Measurements from ENCODE around the gene MAFF.
"Not testable (repeated sequence)": the region's sequence is repeated elsewhere in the genome, so short reads cannot be mapped to it uniquely, and the experiment has no call there.

The MAFF gene

DNA sequence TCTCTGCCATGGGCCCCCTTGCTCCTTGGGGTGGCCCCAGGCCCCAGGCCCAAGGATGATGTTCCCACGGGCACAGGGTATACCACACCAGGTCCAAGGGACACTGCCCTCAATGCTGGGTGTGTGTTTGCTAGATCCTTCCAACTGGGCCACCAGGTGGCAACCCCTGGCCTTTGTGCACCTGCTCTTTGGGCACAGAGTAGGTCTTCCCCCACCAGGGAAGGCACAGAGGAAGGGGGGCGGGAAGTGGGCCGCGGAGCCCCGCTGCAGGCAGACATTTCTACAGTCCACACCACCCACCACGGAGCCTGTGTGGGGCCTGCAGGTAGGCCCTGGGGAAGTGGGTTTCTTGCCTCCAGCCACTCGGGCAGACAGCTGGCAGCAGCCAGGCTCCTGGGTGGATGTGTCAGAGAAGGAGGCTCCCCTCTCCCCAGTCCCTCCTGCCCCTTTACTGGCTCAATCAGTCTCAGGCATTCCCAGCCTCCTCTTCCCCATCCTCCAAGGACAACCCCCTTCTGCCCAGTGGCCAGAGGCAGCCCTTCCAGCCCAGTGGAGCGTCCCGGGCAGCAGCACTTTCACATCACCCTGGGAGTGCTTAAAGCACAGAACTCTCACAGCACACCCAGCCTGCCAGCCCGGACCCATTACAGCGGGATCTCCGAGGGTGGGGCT is 21.6 kb downstream of the MAFF start:
- no peak for DNase-seq (ENCODE audit: low read depth)

DNA sequence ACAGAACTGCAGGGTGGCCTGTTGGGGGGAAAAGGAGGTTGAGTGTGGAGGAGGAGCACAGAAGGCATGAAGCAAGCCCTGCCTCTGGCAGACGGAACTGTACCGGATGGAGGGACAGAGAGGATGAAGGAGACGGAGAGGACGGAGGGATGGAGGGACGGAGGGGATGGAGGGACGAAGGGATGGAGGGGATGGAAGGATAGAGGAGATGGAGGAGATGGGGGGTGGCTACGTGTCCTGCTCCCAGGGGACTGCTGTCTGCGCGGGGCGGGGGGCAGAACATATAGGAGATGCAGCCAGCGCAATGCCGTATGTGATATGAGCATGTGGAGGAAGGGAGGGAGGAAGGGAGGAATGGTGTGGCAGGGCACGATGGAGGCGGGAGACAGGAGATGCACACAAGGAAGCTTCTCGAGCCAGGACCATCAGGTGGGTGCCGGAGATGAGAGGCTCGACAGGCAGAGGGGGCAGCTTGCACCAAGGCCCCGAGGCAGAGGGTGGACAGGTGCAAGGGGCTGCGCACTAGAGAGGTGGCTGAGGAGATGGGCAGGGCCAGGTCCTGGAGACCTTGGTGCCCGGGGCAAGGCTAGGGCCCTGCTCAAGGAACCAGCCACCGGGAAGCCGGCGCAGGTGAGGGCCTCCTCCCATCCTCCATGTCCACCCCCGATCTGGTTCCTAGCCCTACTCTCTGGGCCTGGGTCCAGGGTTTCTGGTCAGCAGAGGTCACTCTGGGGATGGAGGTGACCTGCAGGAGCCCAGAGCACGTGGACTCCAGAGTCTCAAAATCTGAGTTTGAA is 25.3 kb downstream of the MAFF start:
- no peak for DNase-seq (ENCODE audit: low read depth)

DNA sequence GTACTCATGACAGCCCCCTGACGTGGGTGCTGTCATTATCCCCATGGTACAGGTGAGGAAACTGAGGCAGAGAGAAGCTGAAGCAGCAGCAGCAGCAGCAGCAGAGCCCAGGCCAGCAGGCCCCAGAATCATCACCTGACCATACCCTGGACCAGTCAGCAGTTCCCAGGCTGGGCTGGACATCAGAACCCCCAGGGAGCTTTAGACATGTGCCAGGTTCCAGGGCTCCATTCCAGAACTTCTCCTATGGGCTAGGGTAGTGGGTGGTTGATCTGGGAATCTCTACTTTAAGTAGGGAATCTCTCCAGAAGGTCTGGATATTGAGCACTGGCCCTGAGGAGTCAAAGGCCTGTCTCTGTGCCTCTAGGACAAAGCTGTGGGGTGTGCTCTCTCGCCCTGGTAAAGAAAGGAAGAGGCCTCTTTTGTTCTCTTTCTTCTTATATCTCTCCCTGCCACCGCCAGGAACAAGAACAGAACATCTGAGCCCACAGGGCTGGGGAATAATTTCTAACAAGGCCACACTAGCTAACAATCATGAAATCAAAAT is 26.6 kb downstream of the MAFF start:
- no peak for DNase-seq (ENCODE audit: low read depth)

DNA sequence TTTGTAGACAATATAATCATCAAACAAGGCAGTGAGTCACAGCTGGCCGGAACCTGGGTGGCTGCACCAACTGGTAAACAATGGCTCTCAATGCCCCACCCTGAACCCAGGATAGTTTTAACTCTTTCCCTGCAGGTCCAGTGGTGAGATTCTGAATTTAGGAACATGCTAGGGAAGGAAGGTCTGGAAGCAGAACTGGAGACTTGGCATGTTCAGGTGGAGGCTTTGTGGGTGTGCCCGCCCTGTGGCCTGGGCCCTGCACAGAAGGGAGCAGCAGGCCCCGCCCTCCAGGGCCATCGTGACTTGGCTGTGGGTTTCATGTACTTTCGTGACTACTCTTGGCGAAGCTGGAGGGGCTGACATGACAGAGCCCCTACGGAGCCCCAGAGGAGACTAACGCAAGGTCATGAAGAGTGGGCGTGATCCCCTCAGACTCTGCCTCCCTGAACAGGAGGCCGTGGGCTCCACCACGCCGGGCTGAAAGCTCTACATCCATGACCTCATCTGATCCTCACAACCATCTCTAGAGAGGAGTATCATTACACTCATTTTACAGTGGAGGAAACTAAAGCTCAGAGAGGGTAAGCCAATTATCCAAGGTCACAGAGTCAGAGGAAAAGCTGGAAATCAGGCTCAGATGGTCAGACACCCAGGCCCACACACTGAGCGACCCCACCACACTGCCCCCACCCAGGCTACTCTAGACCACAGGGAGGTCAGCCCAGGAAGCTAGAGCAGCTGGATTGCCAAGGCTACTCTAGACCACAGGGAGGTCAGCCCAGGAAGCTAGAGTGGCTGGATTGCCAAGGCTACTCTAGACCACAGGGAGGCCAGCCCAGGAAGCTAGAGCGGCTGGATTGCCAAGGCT is 27.3 kb downstream of the MAFF start:
- peak; percentile 75 for DNase-seq (ENCODE audit: low read depth)

DNA sequence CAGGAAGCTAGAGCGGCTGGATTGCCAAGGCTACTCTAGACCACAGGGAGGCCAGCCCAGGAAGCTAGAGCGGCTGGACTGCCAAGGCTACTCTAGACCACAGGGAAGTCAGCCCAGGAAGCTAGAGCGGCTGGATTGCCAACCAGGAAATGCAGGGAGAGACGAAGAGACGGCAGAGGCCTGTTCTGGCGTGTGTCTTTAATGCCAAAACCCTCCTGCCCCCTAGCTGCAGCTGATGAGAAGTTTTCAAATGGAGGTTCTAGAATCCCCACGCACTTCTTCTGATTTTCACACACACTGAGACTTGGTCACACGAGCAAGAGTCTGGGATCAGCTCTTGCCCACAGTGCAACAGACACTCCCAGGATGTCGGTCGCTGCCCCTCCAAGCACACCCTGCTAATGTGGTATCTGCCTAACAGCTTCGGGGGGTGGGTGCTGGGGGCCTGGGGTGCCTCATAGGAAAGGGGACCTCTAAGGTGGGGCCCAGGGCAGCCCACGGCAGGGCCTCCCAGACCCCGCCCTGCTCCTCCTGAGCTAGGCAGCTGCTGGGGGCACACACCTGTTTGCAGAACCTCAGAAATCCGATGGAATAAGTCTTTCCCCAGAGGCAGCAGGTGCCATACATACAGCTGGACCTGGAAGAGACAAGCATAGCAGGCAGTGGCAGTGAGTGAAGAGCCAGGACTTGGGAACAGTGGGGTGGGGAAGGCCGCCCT is 28.5 kb downstream of the MAFF start:
- DNase-seq (ENCODE audit: low read depth), result peak; percentile 84

DNA sequence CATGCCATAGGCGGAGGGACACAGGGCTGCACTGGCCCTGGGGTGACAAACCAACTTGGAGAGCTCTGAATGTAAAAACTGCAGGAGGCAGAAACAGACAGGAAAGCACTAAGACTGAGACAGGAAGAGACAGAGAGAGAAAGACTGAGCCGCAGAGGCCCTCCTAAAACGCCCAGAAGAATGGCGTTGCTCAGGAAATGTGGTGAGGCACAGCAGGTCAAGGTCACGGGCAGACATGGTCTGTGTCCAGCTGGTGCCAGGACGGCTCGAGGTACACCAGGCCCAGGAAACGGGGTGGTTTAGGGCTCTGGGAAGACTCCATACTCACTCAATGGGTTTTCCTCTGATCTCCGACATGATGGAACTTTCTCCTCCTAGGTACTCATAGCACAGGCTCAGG is 29.1 kb downstream of the MAFF start:
- no peak for DNase-seq (ENCODE audit: low read depth)

DNA sequence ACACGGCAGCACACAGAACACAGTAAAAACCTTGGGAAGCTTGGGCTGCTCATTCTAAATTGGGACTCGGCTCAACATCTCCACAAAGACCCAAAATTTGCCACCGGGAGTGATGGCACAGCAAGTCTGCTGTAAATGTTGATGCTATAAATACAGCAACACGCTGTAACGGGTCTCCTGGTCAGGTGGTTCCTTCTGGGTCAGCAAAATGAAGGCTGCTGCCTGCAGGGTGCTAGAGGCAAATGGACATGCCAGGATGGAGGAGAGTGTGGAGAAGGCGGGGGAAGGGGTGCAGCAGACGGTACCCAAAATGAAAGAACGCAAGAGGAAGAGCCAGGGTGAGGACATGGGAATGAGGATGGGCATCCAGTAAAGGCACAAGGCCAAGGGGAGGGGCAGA is 30.4 kb downstream of the MAFF start:
- DNase-seq (ENCODE audit: low read depth), result no peak

DNA sequence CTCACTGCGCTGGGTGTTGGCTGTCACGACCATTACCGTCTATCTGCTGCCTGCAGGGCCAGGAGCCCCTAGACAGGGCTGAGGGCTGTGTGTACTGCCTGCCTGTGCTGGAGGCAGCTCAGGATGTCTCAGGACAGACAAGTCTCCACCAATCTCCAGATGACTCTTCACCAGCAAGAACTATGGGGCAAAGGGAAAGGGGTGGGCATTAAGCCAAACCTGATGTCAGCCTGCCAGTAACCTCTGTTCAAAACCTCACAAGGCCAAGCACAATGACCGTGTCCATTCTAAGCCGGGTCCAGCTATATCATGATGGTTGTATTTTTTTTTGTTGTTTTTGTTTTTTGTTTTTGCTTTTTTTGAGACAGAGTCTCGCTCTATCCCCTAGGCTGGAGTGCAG is 31.6 kb downstream of the MAFF start:
- DNase-seq (ENCODE audit: low read depth), result peak; percentile 73

DNA sequence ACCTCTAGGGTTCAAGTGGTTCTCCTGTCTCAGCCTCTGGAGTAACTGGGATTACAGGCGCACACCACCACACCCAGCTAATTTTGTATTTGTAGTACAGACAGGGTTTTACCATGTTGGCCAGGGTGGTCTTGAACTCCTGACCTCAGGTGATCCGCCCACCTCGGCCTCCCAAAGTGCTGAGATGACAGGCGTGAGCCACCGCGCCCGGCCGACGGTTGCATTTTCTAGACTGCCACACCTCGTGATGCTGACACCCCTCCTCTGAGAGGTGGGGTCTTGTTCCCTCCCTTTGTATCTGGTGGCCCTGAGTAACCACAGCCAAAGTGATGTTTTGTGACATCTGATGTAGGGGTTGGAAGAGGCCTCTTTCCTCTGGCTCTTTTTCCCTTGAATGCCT is 32.1 kb downstream of the MAFF start:
- not testable (repeated sequence) for DNase-seq (ENCODE audit: low read depth)

DNA sequence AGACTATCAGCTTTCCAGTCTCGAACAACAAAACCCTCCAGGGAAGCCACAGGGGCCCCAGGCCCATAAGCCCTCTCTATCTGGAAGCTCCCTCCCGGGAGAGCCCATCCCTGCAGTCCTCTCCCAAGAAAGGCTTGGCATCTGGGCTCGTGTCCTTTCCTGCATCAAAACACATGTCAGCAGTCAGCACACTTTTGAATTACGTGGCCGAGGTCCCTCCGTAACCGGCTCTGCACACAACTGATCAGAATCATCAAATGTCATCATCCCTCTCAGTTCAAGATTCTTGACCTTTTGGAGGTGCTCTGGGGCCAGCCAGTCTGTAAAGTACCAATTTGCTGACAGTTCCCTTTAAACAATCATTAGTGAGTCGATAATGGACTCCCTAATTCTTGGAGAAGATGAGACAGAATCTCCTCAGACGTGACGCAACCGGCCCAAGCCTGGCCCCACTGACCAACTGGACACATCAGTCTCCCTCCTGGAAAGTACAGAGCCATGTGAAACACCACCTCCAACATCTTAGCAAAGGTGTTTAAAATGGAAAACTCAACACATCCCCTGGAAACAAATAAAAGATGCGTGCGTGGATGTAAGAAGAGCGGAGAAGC is 33.6 kb downstream of the MAFF start:
- no peak for DNase-seq (ENCODE audit: low read depth)

DNA sequence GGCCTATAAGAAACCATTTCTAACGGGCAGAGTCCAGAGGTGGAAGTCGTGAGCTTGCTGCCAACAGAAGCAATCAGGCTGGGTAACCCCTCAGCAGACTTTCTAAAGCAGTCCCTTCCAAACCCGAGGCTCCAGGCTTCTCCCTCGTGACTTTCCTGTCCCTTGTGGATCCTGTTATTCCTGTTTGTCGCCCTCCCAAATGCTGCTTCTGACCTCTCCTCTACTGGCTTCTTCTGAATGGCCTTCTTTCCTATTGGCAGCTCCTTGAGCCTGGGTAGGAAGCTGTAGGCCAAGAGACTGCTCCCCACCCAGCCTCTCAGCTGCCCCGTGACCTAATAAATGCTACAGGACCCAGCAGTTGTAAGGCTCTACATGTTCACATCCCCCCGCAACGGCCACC is 35.0 kb downstream of the MAFF start:
- DNase-seq (ENCODE audit: low read depth), result no peak

DNA sequence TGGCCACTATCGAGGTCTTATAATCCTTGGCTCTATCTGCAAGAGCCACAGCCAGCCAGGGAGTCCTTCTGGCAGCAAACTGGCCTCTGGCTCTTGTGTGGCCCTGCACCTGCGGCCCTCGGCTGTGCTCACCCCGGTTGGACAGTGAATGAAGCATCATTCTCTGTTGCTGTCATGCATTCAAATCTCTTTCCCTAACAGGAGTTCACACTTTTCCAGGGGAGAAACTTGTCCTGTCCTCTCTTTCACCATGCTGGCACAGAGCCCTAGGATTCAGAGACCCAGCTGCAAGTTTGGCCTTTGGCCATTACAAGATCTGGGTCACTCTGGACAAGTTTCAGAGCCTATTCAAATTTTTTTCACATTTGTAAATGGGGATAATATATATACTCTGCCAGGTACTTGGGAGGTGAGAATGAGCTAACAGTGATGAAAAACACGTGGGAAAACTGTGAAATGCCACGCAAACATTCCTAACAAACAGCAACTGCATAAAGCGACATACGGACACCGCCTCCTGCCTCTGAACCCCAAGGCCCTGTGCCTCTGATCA is 36.8 kb downstream of the MAFF start:
- no peak for DNase-seq (ENCODE audit: low read depth)

DNA sequence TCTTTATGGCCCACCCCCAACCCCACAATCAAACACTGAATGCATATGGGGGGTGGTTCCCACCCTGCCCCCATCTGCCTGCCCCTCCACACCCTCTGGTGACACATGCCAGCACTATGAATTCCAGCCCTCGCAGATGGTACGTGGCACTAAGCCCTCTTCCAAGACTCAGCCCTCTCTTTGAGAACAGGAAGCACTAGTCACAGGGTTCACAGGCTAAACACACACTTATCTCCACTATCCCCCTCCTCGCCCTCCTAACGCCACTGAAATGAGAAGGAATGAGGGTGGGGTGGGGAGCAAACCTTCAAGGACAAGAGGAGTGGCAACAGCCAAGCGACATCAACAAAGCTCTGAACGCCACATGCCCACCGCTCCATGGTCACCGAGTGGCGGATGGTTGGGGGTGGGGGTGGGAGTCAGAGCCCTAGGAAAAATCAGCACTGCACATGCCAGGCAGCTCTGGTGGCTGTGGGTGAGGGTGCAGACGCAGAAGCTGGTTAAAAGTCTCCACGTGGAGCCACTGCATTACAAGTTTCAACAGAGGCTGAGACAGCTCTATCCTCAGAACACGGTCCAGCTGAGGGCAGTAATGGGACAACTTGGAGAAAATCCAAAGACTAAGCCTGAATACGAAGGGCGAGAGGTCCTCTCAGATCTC is 37.4 kb downstream of the MAFF start:
- peak; percentile 91 for DNase-seq (ENCODE audit: low read depth)

DNA sequence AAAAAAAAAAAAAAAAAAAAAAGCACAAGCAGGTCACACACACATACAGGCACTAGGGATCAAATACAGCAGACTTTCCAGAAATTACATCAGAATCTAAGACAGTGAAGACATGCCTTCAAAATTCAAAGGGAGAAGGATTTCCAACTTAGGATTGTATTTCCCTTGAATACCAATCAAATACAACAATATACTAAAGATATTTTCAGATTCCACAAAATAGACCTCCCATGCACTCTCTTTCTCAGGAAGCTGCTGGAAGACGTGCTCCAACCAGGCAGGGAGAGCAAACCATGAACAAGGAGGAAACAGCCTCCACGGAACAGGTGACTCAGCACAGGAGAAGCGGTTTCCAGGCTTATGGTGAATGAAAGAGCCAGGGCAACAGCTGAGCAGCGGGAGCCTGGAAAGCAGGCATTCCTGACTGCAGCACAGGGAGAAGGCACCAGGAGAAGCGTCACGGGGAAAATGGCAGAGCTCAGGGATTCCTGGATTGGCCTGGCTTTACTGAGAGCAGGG is 39.0 kb downstream of the MAFF start:
- DNase-seq (ENCODE audit: low read depth), result peak; percentile 95

DNA sequence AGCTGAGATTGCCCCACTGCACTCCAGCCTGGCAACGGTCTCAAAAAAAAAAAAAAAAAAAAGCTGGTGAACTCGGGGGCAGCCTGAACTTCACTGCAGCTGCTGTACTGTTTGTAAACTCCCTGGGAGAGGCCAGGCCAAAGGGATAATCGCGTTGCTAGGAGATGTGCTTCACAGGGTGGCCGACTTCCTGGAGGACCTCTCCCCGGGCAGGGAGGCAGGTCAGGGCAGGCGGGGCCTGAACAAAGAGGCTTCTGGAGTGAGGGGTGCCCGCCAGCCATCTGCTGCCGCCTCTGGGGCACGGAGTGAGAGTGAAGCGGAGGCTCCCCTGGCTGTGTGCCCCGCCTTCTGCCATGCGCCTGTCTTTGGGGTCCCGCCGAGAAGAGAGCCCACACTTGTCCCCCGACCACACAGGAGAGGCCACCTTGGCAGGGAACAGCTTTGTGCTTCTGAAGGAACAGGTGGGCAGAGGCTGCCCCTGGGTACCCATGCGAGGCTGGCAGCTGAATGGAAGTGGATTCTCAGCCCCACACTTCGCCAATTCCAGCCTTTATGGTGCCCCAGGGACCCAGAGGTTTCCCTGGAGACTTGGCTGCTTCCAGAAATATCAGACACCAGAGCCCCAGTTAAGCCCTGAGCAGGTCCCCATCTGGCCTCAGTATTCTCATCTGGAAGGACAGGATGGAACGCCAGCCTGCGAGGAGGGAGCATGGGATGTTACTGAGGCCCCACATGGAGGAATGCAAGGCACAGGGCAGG is 41.4 kb downstream of the MAFF start:
- DNase-seq (ENCODE audit: low read depth), result peak; percentile 80

DNA sequence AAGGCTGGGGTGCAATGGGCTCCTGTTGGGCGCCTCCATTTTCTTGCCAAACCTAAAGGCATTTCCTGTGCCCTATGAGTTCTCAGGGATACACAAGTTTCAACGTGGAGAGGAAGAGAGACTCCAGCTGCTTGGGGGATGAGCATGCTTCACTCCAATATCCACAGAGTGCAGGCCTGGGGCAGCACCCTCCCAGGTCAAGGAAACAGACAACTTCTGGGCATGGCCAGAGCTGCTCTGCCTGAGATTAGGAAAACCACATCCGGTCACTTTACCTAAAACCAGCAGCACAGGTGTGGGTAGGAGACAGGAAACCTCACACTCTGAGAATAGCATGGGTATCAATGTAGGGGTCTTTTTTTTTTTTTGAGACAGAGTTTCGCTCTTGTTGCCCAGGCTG is 42.3 kb downstream of the MAFF start:
- DNase-seq (ENCODE audit: low read depth), result no peak

DNA sequence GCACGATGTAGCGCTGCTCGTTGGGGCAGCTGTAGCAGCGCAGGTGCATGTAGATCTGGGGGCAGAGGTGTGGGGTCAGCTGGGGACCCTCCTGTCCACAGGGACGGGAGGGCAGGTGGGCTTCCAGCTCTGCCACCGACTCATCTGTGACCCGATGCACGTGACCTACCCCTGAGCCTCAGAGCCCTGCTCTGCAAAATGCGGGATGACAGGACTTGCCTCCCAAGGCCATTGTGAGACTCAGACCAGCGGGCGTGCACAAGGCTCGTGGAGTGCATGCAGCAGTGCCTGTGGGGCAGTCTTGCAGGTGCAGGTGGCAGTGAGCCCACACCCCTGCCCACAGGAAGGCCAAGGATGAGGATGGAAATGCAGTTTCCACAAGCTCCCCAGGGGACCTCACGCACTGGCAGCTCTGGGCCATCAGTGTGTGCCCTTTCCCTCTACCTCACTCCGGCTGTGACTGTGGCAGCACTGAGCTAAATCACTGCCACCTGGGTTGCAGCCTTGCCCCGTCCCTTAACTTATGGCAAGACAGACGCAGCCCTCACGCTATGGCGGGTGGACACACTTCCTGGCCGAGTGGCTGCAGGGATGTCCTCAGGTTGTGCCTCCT is 44.4 kb downstream of the MAFF start:
- no peak for DNase-seq (ENCODE audit: low read depth)

DNA sequence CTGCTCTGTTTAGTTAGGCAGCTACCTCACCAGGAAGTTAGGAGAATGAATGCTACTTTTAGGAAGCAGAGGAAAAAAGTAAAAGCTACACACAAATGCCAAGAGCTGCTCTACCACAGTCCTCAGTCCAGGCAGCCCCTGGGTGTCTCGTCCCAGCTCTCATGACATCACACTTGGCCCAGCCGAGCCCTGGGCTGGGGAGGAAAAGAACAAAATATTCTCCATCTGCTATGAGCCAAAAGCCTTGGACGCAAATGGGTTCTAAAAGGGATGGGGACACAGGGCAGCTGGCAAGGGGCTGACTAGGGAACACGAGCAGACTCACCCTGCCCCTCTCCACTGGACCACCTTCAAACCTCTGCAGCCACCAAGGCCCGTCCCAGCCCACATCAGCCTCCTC is 44.9 kb downstream of the MAFF start:
- DNase-seq (ENCODE audit: low read depth), result no peak

DNA sequence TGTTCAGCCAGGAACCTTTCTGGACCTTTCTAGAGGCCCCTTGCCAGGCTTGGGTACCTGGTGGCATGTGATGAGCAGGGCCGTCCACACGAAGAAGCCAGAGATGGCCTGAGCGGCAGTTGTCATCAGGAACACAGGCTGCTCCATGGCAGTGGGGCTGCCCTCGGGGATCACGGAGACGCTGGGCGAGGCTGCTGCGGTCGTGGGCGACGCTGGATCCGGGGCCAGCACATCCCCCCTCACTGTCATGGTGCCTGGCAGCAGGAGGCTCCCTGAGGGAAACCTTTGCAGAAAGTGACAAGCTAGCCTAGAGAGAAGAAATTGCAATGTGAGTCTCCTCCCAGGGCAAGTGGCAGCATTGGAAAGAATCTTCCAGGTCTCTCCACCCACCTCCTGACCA is 45.9 kb downstream of the MAFF start:
- DNase-seq (ENCODE audit: low read depth), result no peak

All from amniotic epithelial cell (primary cell).